H7 (cell line): Measurements from ENCODE around the gene CALN1. TPM values are rescaled to one million over a fixed set of nuclear protein-coding genes. Genes with fewer than 3 reads are reported as not detected.

Source experiments
- DNase-seq: peaks from one replicate; pipeline ENCODE4 v3.0.0; 2012
- H3K27me3 ChIP-seq: 2 replicates; pipeline ENCODE4 v1.6.0; 2011; ENCODE audit warnings: mild to moderate bottlenecking, low read length; ENCODE audit not compliant: control insufficient read depth, insufficient read depth
- H3K36me3 ChIP-seq: replicated peaks from 2 replicates; pipeline ENCODE4 v1.5.1; 2011; ENCODE audit warnings: low read length; ENCODE audit not compliant: control insufficient read depth, insufficient read depth
- H3K4me3 ChIP-seq: 2 replicates; pipeline ENCODE4 v1.5.1; 2011; ENCODE audit warnings: low read depth, mild to moderate bottlenecking, control low read depth, low read length, moderate library complexity; ENCODE audit not compliant: insufficient read depth
- total RNA-seq: library from RNA; depleted of rRNA; stranded (reverse); fragments of >200 nt; shearing (Covaris generic); gene quantifications from 2 replicates; pipeline ENCODE4 v1.2.3, GENCODE V29; 2014

The CALN1 gene
- total RNA-seq, 1 experiment from 2014 or later = 3.2 TPM

DNA sequence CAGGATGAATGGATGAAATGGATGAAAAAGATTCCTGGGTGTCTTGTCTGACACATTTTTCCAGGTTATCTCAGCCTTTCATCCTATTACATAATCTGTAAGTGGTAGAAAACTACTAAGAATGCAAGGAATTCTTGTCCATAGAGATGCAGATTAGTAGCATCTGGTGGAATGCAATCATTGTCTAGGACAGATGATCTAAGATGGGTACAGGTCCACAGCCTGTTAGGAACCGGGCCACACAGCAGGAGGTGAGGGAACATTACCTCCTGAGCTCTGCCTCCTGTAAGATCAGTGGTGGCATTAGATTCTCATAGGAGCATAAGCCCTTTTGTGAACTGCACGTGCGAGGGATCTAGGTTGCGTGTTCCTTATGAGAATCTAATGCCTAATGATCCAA, 225.0 kb downstream of the CALN1 start:
- Histone ChIP-seq H3K36me3 (no peaks in the 10 kb centered on the region), H3K27me3 (no peaks in the 10 kb centered on the region), H3K4me3 (no peak overlapping the region)
- DNase-seq = no peak

DNA sequence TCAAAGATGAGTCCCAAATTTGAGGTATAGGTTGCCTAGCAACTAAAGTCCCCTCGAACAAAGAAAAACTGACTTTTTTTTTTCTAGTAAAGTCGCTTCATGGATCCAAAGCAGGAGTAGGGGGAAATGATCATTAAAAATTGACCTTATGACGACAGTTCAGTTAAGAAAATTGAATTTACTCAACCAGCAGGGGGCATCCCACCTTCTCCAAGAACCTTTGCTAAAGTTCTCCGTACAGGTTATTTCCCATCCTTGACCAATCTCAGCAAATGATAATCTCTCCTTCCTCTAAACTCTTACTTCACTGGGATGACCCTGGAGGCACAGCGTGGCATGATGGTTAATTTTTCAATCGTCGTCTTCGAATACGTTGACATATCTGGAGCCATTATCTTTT, 228.3 kb downstream of the CALN1 start:
- peak; percentile 16 for DNase-seq
- Histone ChIP-seq H3K36me3 (no peaks in the 10 kb centered on the region), H3K27me3 (no peaks in the 10 kb centered on the region), H3K4me3 (no peak overlapping the region)

DNA sequence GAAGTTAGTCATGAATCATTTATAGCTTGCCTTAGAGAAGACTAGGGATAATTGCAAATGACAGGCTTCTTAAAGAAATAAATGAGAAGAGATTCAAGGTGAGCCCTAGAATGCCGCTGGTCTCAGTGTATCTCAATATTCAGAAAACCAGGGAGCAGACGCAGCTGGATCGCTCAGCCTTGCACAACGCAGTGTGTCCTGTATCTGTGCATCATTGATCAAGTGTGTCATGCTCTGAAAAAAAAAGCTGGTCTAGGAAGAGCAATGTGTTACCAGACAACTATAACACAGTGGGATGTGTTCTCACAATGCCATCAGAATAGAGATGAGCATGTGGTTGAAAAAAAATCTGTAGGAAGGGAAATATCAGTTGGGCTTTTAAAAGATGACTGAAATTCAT, 230.1 kb downstream of the CALN1 start:
- H3K36me3 ChIP-seq = no peaks in the 10 kb centered on the region
- no peak overlapping the region for H3K4me3 ChIP-seq
- H3K27me3 ChIP-seq = no peaks in the 10 kb centered on the region
- no peak for DNase-seq

DNA sequence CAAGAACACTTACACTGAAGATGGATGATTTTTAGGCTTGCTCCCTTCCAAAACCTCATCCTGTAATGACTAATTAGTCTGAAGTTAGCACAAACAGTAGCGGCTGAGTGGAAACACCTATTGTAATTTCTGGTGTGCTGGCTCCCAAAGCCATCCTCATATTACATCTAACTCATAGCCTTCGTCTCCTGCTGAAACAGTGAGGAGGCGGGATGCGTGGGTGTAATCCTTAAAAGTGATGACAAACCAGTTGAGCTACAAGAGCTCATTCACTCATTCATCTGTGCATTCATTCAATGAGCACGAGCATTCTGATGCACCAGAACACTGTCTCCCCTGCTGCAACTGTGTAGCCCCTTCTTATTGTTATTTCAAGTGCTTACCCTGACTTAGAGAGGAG, 235.3 kb downstream of the CALN1 start:
- H3K4me3 ChIP-seq = no peak overlapping the region
- H3K27me3 ChIP-seq = no peaks in the 10 kb centered on the region
- DNase-seq = no peak
- H3K36me3 ChIP-seq = no peaks in the 10 kb centered on the region

DNA sequence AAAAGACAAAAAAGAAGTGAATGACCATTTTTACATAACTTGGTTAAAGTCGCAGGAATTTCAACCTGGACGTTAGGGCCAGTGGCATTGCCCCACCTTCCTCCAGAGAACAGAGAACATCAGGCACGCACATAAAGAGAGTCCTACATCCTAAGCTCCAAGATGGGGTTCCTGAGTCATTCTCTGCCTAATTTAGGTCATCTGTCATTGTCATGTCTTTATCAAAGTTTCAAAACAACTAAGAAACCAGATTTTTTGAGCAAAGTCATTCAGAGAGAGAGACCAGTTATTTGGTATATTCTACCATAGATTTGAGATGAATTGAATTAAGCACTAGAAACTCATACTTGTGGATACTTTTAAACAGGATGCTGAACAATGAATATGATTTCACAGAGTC, 241.7 kb downstream of the CALN1 start:
- H3K4me3 ChIP-seq = no peak overlapping the region
- DNase-seq = no peak
- H3K27me3 ChIP-seq = no peaks in the 10 kb centered on the region
- H3K36me3 ChIP-seq = no peaks in the 10 kb centered on the region

DNA sequence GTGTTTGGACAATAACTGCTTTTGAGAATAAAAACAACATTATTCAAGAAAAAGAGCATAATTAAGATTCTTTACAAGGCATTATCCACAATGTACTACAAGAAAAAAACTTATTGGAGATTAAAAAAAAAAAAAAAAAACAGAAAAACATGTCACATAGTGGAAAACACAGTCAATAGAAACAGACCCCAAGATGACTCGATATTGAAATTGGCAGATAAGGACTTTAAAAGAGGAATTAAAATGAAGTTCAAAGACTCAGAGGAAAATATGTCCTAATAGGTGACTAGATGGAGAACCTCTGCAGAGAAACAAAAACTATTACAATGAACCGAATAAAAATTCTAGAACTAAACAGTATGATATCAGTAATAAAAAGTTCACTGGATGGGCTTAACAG, 248.9 kb downstream of the CALN1 start:
- Histone ChIP-seq H3K36me3 (no peaks in the 10 kb centered on the region), H3K27me3 (no peaks in the 10 kb centered on the region), H3K4me3 (no peak overlapping the region)
- no peak for DNase-seq

DNA sequence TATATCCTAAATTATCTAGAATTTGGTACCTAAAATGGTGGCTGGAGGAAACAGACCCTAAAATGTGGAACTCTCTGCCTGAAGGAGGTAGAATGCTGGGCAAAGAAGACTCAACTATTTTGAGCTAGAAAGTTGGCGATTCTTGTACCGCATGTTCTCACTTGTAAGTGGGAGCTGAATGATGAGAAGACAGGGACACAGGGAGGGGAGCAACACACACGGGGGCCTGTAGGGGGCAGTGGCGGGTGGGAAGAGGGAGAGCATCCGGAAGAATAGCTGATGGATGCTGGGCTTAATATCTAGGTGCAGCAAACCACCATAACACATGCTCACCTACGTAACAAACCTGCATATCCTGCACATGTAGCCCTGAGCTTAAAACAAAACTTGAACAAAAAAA, 250.6 kb downstream of the CALN1 start:
- H3K4me3 ChIP-seq = no peak overlapping the region
- no peaks in the 10 kb centered on the region for H3K27me3 ChIP-seq
- DNase-seq = no peak
- H3K36me3 ChIP-seq = no peaks in the 10 kb centered on the region

DNA sequence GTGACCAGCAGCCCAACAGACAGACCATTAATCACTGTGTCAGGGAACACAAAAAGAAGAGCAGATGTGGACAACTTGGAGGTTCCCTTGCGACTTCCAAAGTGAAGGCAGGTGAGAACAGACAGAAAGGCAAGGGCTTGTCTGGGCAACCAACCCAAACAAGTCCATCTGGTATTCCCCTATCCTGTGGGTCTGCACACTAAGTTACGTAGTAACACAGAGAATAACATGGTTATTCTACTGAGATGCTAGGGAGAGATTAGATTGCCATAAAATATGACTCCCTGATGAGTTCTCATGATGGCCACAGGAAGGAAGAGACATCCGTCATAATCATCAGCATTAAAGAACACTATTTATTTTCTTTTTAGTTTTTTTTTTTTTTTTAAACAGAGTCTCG, 252.2 kb downstream of the CALN1 start:
- no peak overlapping the region for H3K4me3 ChIP-seq
- DNase-seq = no peak
- no peaks in the 10 kb centered on the region for H3K36me3 ChIP-seq
- no peaks in the 10 kb centered on the region for H3K27me3 ChIP-seq

DNA sequence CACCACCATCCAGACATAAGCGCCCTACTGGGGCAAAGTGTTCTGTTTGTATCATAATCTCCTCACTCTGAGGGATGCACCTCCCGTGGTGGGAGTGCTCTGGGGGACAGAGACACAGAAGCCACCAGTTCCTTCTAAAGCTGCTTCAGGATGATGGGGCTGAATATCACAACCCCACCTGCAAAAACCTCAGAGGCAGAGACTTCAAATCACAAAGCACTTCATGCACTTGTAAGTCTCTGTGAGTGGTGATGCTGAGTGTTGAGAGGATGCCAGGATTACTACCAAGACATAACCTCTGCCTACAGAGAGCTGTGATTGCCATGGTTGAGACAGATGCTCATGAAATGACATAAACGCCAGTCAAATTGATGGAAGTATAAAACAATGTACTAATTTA, 255.5 kb downstream of the CALN1 start:
- Histone ChIP-seq H3K4me3 (no peak overlapping the region), H3K36me3 (no peaks in the 10 kb centered on the region), H3K27me3 (no peaks in the 10 kb centered on the region)
- no peak for DNase-seq

DNA sequence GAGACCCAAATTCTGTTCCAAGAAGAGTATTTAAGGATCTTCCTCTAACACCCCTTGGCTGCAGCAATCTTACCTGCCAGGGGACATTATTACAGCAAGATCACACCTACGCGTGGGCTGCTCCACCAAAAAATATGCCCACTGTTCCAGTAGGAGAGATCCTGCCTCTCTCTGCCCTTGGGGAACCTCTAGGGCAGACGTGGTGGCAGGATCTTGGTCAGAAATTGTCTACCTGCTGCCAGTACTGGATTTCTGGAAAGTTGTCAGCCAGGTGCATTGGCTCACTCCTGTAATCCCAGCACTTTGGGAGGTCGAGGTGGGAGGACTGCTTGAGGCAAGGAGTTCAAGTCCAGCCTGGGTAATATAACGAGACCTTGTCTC, 259.0 kb downstream of the CALN1 start:
- DNase-seq = no peak
- Histone ChIP-seq H3K4me3 (no peak overlapping the region), H3K36me3 (no peaks in the 10 kb centered on the region), H3K27me3 (no peaks in the 10 kb centered on the region)

DNA sequence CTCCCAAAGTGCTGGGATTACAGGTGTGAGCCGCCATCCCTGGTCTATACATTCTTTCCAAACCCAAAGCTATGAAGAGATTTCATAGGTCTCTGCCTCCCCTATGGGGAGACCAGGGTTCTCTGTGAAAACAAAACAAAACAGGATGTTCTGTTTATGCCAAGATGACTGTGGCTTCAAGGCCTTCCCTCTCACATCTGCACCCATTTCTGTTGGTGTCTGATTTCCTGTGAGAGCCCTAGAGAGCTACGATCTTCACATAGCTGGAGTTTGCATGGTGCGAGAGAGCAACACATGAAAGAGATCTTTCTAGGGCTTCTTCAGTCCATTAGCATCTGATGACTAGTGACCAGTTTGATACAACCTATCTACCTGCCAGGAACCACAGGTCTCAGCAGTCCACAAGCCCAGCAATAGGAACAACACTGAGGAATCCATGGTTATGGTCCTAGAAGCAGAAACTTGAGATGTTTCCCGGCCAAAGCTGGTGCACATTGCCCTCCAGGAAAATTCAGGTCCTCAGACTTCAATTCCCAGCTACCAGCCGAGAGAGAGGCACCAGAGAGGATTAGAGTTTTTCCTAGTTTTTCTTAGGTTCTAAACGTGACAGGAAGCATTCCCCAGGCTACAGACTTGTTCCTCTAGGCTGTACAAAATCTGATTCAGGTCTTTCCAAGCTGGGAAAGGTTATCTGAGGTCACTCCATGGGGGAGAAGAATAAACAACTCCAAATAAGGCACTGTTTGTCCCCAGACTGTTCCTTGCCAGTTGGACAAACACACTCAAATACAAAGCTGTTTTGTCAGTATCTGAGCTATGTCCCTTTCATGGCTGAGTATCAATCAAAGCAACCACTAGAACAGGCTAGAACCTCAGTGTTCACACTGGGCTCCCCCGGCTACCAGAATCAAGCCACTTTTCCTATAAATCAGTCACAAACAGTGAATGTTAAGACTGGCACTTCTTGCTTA, 259.7 kb downstream of the CALN1 start:
- Histone ChIP-seq H3K36me3 (no peaks in the 10 kb centered on the region), H3K27me3 (no peaks in the 10 kb centered on the region), H3K4me3 (no peak overlapping the region)
- DNase-seq = no peak

DNA sequence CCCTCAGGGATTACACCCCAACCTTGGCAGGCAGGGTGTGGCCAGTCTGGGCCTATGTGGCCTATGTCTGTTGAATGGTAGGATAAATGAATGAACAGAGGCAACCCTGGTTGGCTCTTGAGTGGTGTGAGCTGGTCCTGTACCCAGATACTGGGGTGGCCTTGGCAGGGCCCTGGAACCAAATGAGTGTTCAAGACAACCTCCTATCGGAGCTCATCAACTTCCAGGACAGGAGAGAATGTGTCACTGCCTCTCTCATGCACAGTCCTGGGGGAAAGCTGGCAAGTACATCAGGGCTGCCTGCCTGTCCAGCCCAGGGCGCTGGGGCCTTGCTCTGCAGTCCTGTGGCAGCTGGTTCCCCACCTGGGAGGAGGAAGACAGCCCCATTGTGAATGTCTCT, 271.6 kb downstream of the CALN1 start:
- Histone ChIP-seq H3K27me3 (no peaks in the 10 kb centered on the region), H3K4me3 (no peak overlapping the region), H3K36me3 (no peaks in the 10 kb centered on the region)
- DNase-seq = no peak

DNA sequence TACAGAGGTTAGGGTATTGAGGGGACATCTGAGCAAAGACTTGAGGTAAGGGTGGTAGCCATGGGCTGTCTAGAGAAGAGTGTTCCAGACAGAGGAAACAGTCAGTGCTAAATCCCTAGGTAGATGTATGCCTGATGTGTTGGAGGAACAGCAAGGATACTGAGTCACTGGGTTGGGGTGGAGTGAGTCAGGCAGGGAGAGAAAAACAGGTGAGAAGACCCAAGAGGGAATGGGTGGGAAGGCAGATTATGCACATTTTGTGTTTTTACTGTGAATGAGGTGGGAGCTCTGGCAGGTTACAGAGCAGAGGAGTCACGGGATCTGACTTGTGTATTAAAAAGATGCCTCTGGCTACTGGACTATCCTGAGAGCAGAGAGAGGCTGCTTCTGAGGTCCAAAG, 285.0 kb downstream of the CALN1 start:
- H3K4me3 ChIP-seq = no peak overlapping the region
- DNase-seq = no peak

DNA sequence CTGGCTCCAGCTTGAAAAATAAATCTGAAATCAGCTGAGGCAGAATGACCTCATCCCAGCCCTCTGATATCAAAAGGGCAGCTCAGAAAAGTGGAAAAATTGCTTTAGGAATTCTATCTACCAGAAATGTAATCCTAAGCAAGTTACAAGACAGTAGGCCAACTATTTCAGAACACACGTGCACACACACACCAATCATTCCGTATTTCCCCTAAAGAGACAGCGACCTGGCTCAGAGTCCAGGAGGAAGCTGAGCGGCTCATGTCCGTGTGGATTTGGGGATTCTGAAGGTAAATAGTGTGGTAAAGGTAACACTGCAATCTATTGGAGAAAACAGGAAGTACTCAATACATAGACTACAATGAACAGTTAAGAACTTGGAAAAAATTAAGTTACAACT, 288.2 kb downstream of the CALN1 start:
- no peak overlapping the region for H3K4me3 ChIP-seq
- DNase-seq = no peak
- H3K36me3 ChIP-seq = no peaks in the 10 kb centered on the region
- H3K27me3 ChIP-seq = no peaks in the 10 kb centered on the region

More for the DNA sequence above, 285.0 kb downstream of the CALN1 start:
- H3K27me3 ChIP-seq = no peaks in the 10 kb centered on the region
- H3K36me3 ChIP-seq = no peaks in the 10 kb centered on the region

DNA sequence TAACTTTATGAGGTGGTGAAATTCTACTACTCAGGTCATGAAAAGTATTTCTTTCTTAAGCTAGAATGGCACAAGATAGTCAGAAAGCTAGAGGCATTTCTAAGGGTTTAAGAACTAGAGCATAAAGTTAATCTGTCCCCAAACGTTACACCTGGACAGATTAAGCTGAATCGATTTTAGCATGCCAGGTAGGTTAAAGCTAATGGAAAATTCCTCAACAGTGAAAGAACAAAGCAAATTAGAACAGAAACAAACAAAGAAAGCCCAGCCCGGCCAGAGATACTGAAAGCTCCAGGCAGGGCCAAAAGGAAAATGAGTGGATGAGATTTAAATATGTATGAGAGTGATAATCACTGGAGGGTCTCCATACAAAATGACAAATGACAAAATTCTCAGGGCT, 293.8 kb downstream of the CALN1 start:
- Histone ChIP-seq H3K36me3 (no peaks in the 10 kb centered on the region), H3K4me3 (no peak overlapping the region), H3K27me3 (no peaks in the 10 kb centered on the region)
- no peak for DNase-seq
